Adrenal gland (tissue), 5 donors: ENCODE measurements around the gene TMEM229B.

Experiments
- POLR2A ChIP-seq, 2 donors: fragments of 450-650 bp; IDR thresholded peaks; one replicate each; pipeline ENCODE4 v1.6.1; 2017; ENCODE audit warnings: antibody characterized with exemption in 2 of 2, mild to moderate bottlenecking in 2 of 2, moderate library complexity in 1 of 2
- TF ChIP-seq, protein P1 (sequence below), 6 experiments: fragments of 450-650 bp in 4 of 6; fragments of 200-600 bp in 2 of 6; sonication (generic) in 1 of 6; IDR thresholded peaks; 1 replicate in 5 of 6; 2 replicates in 1 of 6; pipeline versions ENCODE4 v1.5.1 to v1.8.0; 2016 to 2021; ENCODE audit warnings: antibody characterized with exemption in 6 of 6, mild to moderate bottlenecking in 2 of 6, moderate library complexity in 1 of 6
- donor health status: DM: no; HTN: no; CAD: no.

DNA sequence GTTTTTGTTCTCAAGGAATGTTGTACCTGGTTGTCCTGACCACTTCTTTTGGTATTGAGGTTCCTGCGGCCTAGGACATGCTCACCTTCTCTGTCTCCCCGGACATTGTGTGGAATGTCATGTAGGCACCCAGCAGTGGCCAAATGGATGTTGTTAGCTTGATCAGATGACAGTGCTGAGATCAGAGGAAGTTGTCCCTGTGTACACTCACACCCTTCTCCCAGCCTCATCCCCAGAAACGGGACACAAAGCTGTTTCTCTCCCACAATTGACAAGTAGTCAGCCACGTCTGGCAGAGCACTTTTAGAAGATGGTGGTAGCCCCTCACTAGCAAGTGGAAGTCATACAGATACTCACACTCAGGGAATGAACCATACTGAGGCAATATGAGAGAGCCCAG is 47.6 kb upstream of the TMEM229B start:
- TF ChIP-seq, protein P1, sequence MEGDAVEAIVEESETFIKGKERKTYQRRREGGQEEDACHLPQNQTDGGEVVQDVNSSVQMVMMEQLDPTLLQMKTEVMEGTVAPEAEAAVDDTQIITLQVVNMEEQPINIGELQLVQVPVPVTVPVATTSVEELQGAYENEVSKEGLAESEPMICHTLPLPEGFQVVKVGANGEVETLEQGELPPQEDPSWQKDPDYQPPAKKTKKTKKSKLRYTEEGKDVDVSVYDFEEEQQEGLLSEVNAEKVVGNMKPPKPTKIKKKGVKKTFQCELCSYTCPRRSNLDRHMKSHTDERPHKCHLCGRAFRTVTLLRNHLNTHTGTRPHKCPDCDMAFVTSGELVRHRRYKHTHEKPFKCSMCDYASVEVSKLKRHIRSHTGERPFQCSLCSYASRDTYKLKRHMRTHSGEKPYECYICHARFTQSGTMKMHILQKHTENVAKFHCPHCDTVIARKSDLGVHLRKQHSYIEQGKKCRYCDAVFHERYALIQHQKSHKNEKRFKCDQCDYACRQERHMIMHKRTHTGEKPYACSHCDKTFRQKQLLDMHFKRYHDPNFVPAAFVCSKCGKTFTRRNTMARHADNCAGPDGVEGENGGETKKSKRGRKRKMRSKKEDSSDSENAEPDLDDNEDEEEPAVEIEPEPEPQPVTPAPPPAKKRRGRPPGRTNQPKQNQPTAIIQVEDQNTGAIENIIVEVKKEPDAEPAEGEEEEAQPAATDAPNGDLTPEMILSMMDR (IDR thresholded peaks at IDR 0.05), result no peak
- no peak for TF ChIP-seq POLR2A (IDR thresholded peaks at IDR 0.05)
